ENCODE measurements around the gene MAML2.

DNA sequence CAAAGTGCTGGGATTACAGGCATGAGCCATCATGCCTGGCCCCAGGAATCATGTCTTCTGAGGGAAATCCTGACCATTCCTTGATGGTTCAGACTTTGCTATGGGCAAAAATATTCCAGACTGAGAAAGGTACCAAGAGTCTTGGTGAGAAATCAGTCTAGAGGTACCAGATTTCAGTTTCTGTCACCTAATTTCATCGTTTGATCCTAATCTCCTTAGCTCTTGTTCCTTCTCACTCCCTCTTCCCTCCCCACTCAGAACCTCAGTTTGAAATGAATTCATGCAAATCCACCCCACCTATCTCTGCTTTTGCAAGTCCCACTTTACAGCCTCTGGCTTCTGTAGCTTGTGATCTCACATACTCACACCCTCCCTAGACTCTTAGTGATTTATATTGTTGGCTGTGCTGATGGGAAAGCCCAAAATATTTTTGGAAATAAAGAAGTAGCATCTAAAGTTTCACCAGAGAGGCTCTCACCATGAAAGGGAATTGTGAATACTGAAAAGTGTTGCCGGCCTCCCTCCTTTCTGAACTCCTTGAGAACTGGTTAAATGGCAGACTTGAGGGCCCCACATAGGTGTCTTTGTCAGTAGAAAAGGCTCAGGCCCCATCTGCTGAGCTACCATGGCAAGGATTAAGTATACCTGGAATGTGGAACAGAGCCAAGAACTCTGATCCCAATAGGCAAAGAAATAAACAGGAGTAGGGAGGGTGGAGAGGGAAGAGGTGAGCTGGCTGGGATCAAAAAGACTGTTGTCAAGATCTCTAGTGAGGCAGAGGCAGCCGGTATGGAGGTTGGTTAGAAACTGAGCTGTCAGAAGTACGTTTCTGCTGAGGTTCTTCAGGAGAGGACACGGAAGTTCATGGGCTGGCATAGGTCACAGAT, 228.6 kb downstream of the MAML2 start:
- TF ChIP-seq POLR2A (IDR thresholded peaks at IDR 0.05; ENCODE audit: low read depth) (no peak), EP300 (IDR thresholded peaks at IDR 0.05) (no peak), POLR2AphosphoS5 (IDR thresholded peaks at IDR 0.05) (no peak)
- TF ChIP-seq, protein P1, sequence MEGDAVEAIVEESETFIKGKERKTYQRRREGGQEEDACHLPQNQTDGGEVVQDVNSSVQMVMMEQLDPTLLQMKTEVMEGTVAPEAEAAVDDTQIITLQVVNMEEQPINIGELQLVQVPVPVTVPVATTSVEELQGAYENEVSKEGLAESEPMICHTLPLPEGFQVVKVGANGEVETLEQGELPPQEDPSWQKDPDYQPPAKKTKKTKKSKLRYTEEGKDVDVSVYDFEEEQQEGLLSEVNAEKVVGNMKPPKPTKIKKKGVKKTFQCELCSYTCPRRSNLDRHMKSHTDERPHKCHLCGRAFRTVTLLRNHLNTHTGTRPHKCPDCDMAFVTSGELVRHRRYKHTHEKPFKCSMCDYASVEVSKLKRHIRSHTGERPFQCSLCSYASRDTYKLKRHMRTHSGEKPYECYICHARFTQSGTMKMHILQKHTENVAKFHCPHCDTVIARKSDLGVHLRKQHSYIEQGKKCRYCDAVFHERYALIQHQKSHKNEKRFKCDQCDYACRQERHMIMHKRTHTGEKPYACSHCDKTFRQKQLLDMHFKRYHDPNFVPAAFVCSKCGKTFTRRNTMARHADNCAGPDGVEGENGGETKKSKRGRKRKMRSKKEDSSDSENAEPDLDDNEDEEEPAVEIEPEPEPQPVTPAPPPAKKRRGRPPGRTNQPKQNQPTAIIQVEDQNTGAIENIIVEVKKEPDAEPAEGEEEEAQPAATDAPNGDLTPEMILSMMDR (IDR thresholded peaks at IDR 0.05), result no peak

All from esophagus muscularis mucosa (tissue), 4 donors.